ENCODE results near the gene PAN3.

DNA sequence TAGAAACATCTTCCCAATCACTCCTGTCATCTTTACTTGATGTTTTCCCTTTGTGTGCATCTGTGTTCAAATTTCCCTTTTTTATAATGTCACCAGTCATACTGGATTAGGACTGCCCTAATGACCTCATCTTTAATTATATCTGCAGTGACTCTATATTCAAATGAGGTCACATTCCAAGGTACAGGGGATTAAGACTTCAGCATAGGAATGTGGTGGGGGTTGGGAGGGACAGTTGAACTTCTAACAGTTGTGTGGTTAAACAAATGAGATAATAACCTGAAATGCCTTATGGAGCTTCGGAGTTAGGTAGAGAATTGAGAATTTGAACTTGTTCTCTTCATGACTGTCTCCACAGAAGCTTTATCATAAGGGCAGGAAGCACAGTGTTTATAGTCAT is 23.0 kb downstream of the PAN3 start:
- TF ChIP-seq, protein P1, sequence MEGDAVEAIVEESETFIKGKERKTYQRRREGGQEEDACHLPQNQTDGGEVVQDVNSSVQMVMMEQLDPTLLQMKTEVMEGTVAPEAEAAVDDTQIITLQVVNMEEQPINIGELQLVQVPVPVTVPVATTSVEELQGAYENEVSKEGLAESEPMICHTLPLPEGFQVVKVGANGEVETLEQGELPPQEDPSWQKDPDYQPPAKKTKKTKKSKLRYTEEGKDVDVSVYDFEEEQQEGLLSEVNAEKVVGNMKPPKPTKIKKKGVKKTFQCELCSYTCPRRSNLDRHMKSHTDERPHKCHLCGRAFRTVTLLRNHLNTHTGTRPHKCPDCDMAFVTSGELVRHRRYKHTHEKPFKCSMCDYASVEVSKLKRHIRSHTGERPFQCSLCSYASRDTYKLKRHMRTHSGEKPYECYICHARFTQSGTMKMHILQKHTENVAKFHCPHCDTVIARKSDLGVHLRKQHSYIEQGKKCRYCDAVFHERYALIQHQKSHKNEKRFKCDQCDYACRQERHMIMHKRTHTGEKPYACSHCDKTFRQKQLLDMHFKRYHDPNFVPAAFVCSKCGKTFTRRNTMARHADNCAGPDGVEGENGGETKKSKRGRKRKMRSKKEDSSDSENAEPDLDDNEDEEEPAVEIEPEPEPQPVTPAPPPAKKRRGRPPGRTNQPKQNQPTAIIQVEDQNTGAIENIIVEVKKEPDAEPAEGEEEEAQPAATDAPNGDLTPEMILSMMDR (IDR thresholded peaks at IDR 0.05) = no peak
- TF ChIP-seq POLR2A (IDR thresholded peaks at IDR 0.05; ENCODE audit: low read depth) (no peak), EP300 (IDR thresholded peaks at IDR 0.05) (no peak), POLR2AphosphoS5 (IDR thresholded peaks at IDR 0.05) (no peak)

Measured in esophagus muscularis mucosa (tissue), 4 donors.